ENCODE measurements around the gene POC1A. TPM values are rescaled to one million over a fixed set of nuclear protein-coding genes. Genes with fewer than 3 reads are reported as not detected.

Gene POC1A
- total RNA-seq, 1 experiment from 2014 or later = 29.0 TPM

- peaks cover 6 to 26% of the 10 kb centered on the region in 2 experiments for H3K4me1 Mint-ChIP-seq
- no peak overlapping the region for H2BK20ac ChIP-seq (ENCODE audit: low read depth, low read length, poor library complexity, severe bottlenecking)
- no peak overlapping the region for H2AFZ ChIP-seq (ENCODE audit: low read length)
- no peak overlapping the region for H3T11ph ChIP-seq (ENCODE audit: low read length)
- no peak overlapping the region for H3K56ac ChIP-seq (ENCODE audit: insufficient read length, low read depth, low read length)
- H3K27ac Mint-ChIP-seq = peak overlapping the region in 2 of 3 experiments; percentile 27 to 53; a peak in 3 of 7 replicates
- H3K4ac ChIP-seq (ENCODE audit: low read depth, low read length) = no peak overlapping the region
- H3K9me3 ChIP-seq (ENCODE audit: control insufficient read depth, low read depth, low read length) = no peaks in the 10 kb centered on the region
- H2BK120ac ChIP-seq (ENCODE audit: low read depth, low read length, poor library complexity, severe bottlenecking) = no peak overlapping the region
- no peaks in the 10 kb centered on the region for H3K27me3 ChIP-seq (ENCODE audit: insufficient read depth, low read length)
- H4K20me1 ChIP-seq (ENCODE audit: control insufficient read depth, insufficient read depth, insufficient read length) = no peaks in the 10 kb centered on the region
- no peaks in the 10 kb centered on the region for H3K79me1 ChIP-seq (ENCODE audit: insufficient read depth, low read depth, low read length, poor library complexity, severe bottlenecking)
- H3K9ac ChIP-seq (ENCODE audit: extremely low read depth, insufficient read length, low read length) = no peak overlapping the region
- no peak for DNase-seq
- no peaks in the 10 kb centered on the region for H3K79me2 ChIP-seq (ENCODE audit: insufficient read depth, low read length)
- no peaks in the 10 kb centered on the region for H3K9me3 Mint-ChIP-seq
- no peak overlapping the region for H3K27ac ChIP-seq (ENCODE audit: insufficient read length, low read depth, low read length)
- no peaks in the 10 kb centered on the region for H3K27me3 Mint-ChIP-seq (ENCODE audit: low read depth)
- no peak overlapping the region for H3K23ac ChIP-seq (ENCODE audit: insufficient read length, low read depth, low read length)
- no peaks in the 10 kb centered on the region for H3K23me2 ChIP-seq (ENCODE audit: insufficient read length, low read depth, low read length, poor library complexity, severe bottlenecking)
- H3K18ac ChIP-seq (ENCODE audit: insufficient read length, low read depth, low read length) = no peak overlapping the region
- H4K8ac ChIP-seq (replicated peaks; ENCODE audit: insufficient read length, low read depth, low read length) = no peak overlapping the region
- peaks cover 2 to 21% (median 18%) of the 10 kb centered on the region in 3 experiments; a peak in 6 of 7 replicates for H3K36me3 Mint-ChIP-seq (ENCODE audit: insufficient read depth in 1 of 3, low read depth in 3 of 3)
- no peak overlapping the region for H3K4me2 ChIP-seq (ENCODE audit: insufficient read depth, insufficient read length, low read length)
- no peak for TF ChIP-seq CTCF (conservative IDR thresholded peaks at IDR 0.05)
- H2BK5ac ChIP-seq (ENCODE audit: insufficient read length, low read length) = no peak overlapping the region
- H4K91ac ChIP-seq (ENCODE audit: insufficient read length, low read depth, low read length) = no peak overlapping the region
- no peak overlapping the region for H4K5ac ChIP-seq (ENCODE audit: insufficient read length, low read depth, low read length)
- peak overlapping the region; percentile 14; the same call in 1 of the 2 replicates for H2BK15ac ChIP-seq (ENCODE audit: low read depth, low read length)
- no CpG with 5 or more reads among the region's 12 CpGs for WGBS (ENCODE audit: extremely low coverage, insufficient read length, low lambda C conversion rate)
- no peak overlapping the region for H3K4me3 Mint-ChIP-seq
- no peaks in the 10 kb centered on the region for H3K4me1 ChIP-seq (ENCODE audit: insufficient read depth, low read length)
- H2AK5ac ChIP-seq (ENCODE audit: insufficient read length, low read length) = no peak overlapping the region
- no peak overlapping the region for H2BK12ac ChIP-seq (ENCODE audit: insufficient read length, low read depth, low read length)
- no peak overlapping the region; the same call in 1 of the 2 replicates for H3K14ac ChIP-seq (ENCODE audit: insufficient read depth, low read length)
Observed at GRCh38 chr3:52090131-52090932, 63.9 kb downstream of the POC1A start.

Measured in H9 (cell line).